GM21423 (cell line): Measurements from ENCODE around the gene FAM162A.

Experiments used
- ATAC-seq: cut with Tn5 transposase; IDR thresholded peaks from one replicate; pipeline ENCODE4 v1.9.1; 2021; ENCODE audit warnings: mild to moderate bottlenecking, moderate library complexity; ENCODE audit not compliant: unreplicated experiment

The FAM162A gene

GRCh38 chr3:122382888-122383666 is 905 bp upstream of the FAM162A start, which contains the start of gene MIX23:
TSS of gene MIX23 (minus strand) at chr3:122383231. CDS start at chr3:122383224, 7 bp downstream.
- peak; percentile 38 for ATAC-seq

- ATAC-seq: no peak
Observed at GRCh38 chr3:122387709-122388108, 3.7 kb downstream of the FAM162A start.

- ATAC-seq: no peak
Observed at GRCh38 chr3:122389197-122389596, 5.2 kb downstream of the FAM162A start.

- no peak for ATAC-seq
Observed at GRCh38 chr3:122389892-122390291, 5.9 kb downstream of the FAM162A start.

- ATAC-seq: no peak
Observed at GRCh38 chr3:122390665-122391064, 6.7 kb downstream of the FAM162A start.

GRCh38 chr3:122391681-122392446 is 7.9 kb downstream of the FAM162A start:
- no peak for ATAC-seq

- ATAC-seq: no peak
Observed at GRCh38 chr3:122392868-122393844, 9.2 kb downstream of the FAM162A start.

GRCh38 chr3:122394173-122394572 is 10.2 kb downstream of the FAM162A start:
- ATAC-seq: no peak

GRCh38 chr3:122395582-122395981 is 11.6 kb downstream of the FAM162A start:
- no peak for ATAC-seq

GRCh38 chr3:122396511-122396910 is 12.5 kb downstream of the FAM162A start:
- no peak for ATAC-seq

GRCh38 chr3:122397201-122397600 is 13.2 kb downstream of the FAM162A start:
- no peak for ATAC-seq

GRCh38 chr3:122398920-122399319 is 14.9 kb downstream of the FAM162A start:
- ATAC-seq: no peak

GRCh38 chr3:122403489-122403888 is 19.5 kb downstream of the FAM162A start:
- no peak for ATAC-seq

GRCh38 chr3:122405015-122405414 is 21.0 kb downstream of the FAM162A start:
- ATAC-seq: no peak

GRCh38 chr3:122406198-122406597 is 22.2 kb downstream of the FAM162A start:
- ATAC-seq: no peak

- no peak for ATAC-seq
Observed at GRCh38 chr3:122407946-122408345, 24.0 kb downstream of the FAM162A start.

- no peak for ATAC-seq
Observed at GRCh38 chr3:122409446-122409845, 25.5 kb downstream of the FAM162A start.

GRCh38 chr3:122410111-122410510 is 26.1 kb downstream of the FAM162A start:
- no peak for ATAC-seq

- ATAC-seq: no peak
Observed at GRCh38 chr3:122410639-122411038, 26.7 kb downstream of the FAM162A start.

- no peak for ATAC-seq
Observed at GRCh38 chr3:122414391-122414790, 30.4 kb downstream of the FAM162A start.
